Ishikawa (cell line): ENCODE measurements around the gene FCN3.

Experiments used
- CEBPB ChIP-seq: IDR thresholded peaks from 2 replicates; pipeline ENCODE4 v1.6.1; 2012
- CREB1 ChIP-seq: IDR thresholded peaks from 2 replicates; pipeline ENCODE4 v1.6.1; 2012; ENCODE audit warnings: low read depth
- EGR1 ChIP-seq: IDR thresholded peaks from 2 replicates; pipeline ENCODE4 v1.6.1; 2012
- EP300 ChIP-seq: IDR thresholded peaks from 2 replicates; pipeline ENCODE4 v1.6.1; 2012; ENCODE audit warnings: borderline replicate concordance
- FOXM1 ChIP-seq: IDR thresholded peaks from 2 replicates; pipeline ENCODE4 v1.6.1; 2012; ENCODE audit warnings: low read depth, borderline replicate concordance
- NFIC ChIP-seq: IDR thresholded peaks from 2 replicates; pipeline ENCODE4 v1.6.1; 2012
- RAD21 ChIP-seq: IDR thresholded peaks from 2 replicates; pipeline ENCODE4 v1.6.1; 2012; ENCODE audit warnings: low read depth
- TAF1 ChIP-seq: IDR thresholded peaks from 2 replicates; pipeline ENCODE4 v1.6.1; 2012; ENCODE audit warnings: low read depth, mild to moderate bottlenecking
- TCF12 ChIP-seq: IDR thresholded peaks from 2 replicates; pipeline ENCODE4 v1.6.1; 2012; ENCODE audit warnings: low read depth
- TEAD4 ChIP-seq: IDR thresholded peaks from 2 replicates; pipeline ENCODE4 v1.6.1; 2012
- YY1 ChIP-seq: IDR thresholded peaks from 2 replicates; pipeline ENCODE4 v1.6.1; 2012; ENCODE audit warnings: low read depth
- ZBTB7A ChIP-seq: IDR thresholded peaks from 2 replicates; pipeline ENCODE4 v1.6.1; 2012; ENCODE audit warnings: low read depth
- TF ChIP-seq, protein P1 (sequence below): IDR thresholded peaks from 2 replicates; pipeline ENCODE4 v1.6.1; 2012
- TF ChIP-seq, protein P2 (sequence below): IDR thresholded peaks from 2 replicates; pipeline ENCODE4 v1.6.1; 2012
- TF ChIP-seq, protein P3 (sequence below): IDR thresholded peaks from 2 replicates; pipeline ENCODE4 v1.6.1; 2012; ENCODE audit warnings: low read depth, mild to moderate bottlenecking

Gene FCN3

GRCh38 chr1:27374362-27375086 is at the start of gene FCN3:
Gene FCN3, minus strand, starts transcription at chr1:27374824. Its CDS starts 6 bp downstream, at chr1:27374818.
- TF ChIP-seq CREB1 = no peak
- TF ChIP-seq, protein P1, sequence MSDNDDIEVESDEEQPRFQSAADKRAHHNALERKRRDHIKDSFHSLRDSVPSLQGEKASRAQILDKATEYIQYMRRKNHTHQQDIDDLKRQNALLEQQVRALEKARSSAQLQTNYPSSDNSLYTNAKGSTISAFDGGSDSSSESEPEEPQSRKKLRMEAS = no peak
- no peak for TF ChIP-seq TCF12
- TF ChIP-seq, protein P2, sequence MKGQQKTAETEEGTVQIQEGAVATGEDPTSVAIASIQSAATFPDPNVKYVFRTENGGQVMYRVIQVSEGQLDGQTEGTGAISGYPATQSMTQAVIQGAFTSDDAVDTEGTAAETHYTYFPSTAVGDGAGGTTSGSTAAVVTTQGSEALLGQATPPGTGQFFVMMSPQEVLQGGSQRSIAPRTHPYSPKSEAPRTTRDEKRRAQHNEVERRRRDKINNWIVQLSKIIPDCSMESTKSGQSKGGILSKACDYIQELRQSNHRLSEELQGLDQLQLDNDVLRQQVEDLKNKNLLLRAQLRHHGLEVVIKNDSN = no peak
- no peak for TF ChIP-seq FOXM1
- TF ChIP-seq NFIC = no peak
- no peak for TF ChIP-seq TEAD4
- TF ChIP-seq EGR1 = no peak
- TF ChIP-seq YY1 = no peak
- no peak for TF ChIP-seq RAD21
- TF ChIP-seq CEBPB = no peak

DNA sequence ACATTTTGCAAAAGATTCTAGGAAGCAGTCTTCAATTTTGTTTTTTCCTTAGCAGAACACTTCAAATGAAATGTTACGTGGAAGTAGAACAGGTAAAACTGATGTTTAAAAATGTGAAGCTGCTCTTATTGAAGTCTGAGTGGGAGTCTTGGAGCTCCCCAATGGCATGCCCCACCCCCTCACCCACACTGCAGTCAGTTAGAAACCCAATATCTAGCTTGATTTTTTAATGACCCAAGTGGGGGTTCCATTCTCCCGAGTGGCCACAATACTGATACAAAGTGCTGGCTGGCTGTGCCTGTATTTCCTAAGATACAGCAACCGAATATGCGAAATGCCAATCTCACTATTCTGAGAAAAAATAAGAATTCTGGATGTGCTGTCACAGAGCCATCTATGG is 49.1 kb upstream of the FCN3 start:
- no peak for TF ChIP-seq CREB1
- TF ChIP-seq TAF1 = no peak
- no peak for TF ChIP-seq EGR1
- no peak for TF ChIP-seq TCF12
- no peak for TF ChIP-seq FOXM1
- TF ChIP-seq, protein P1 = no peak
- no peak for TF ChIP-seq CEBPB

DNA sequence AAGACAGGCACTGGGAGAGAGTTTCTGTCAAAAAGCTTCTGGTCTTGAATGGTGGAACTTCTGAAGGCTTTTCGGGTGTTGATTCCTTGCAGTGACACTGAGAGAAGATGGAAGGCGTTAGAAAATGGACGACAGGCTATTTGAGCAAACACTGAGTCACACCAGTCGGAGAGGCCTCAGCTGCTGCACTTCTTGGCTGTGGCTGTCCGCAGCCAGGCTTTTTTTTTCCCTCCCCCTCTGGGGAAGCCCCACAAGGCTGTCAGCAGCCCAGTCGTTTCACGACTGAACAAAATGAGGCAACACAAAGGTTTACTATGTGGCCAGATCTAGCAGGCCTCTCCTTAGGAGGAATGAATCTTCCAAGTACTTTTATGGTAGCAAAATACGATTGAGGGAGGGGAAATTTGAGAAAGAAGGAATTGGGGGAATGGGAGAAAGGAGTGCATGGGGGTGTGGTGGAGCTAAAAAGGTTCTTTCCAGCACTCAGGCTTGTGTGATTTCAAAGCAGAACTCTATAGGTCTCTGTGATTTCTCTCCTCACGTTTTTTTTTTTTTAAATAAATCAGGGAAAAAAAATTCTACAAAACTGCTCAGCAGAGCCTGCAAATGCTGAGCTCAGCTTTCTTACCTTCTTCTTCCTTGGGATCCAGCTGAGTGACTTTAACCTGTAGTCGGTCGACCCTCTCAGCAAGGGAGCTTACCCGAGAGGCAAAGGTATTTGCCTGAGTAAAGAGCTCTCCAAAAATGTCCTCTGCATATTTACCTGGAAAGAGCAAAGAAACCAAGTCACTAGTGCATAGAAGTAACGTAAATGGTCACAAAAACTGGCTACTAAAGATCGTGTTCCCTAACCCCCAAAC is 43.9 kb upstream of the FCN3 start:
- TF ChIP-seq RAD21 (no peak), TEAD4 (no peak), EP300 (no peak), ZBTB7A (no peak), TCF12 (no peak), NFIC (no peak), CREB1 (no peak), TAF1 (no peak), YY1 (no peak), CEBPB (no peak), FOXM1 (no peak), EGR1 (no peak)
- TF ChIP-seq, protein P3, sequence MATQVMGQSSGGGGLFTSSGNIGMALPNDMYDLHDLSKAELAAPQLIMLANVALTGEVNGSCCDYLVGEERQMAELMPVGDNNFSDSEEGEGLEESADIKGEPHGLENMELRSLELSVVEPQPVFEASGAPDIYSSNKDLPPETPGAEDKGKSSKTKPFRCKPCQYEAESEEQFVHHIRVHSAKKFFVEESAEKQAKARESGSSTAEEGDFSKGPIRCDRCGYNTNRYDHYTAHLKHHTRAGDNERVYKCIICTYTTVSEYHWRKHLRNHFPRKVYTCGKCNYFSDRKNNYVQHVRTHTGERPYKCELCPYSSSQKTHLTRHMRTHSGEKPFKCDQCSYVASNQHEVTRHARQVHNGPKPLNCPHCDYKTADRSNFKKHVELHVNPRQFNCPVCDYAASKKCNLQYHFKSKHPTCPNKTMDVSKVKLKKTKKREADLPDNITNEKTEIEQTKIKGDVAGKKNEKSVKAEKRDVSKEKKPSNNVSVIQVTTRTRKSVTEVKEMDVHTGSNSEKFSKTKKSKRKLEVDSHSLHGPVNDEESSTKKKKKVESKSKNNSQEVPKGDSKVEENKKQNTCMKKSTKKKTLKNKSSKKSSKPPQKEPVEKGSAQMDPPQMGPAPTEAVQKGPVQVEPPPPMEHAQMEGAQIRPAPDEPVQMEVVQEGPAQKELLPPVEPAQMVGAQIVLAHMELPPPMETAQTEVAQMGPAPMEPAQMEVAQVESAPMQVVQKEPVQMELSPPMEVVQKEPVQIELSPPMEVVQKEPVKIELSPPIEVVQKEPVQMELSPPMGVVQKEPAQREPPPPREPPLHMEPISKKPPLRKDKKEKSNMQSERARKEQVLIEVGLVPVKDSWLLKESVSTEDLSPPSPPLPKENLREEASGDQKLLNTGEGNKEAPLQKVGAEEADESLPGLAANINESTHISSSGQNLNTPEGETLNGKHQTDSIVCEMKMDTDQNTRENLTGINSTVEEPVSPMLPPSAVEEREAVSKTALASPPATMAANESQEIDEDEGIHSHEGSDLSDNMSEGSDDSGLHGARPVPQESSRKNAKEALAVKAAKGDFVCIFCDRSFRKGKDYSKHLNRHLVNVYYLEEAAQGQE = no peak
- TF ChIP-seq, protein P1 = no peak
- TF ChIP-seq, protein P2 = no peak

DNA sequence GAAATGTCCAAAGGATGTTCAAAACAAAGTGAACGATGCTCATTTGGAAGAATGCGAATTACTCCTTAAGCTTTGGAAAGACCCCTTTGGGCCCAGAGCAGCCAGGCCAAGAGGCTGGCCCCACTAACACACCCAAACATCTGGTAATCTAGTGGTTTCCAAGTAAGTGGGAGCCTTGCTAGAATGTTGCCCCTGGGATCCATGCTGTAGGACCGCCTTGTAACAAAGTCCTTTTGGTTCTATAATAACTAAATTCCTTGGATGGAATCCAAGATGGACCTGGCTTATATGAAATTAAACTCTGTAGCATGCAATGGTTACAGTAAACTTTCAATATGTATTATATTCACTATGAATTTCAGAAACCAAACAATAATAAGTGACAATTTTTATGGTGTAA is 43.1 kb upstream of the FCN3 start:
- no peak for TF ChIP-seq EP300
- TF ChIP-seq YY1 = no peak
- TF ChIP-seq CREB1 = no peak
- TF ChIP-seq ZBTB7A = no peak
- TF ChIP-seq, protein P2 = no peak
- no peak for TF ChIP-seq CEBPB
- TF ChIP-seq EGR1 = no peak
- TF ChIP-seq RAD21 = no peak
- no peak for TF ChIP-seq TAF1

DNA sequence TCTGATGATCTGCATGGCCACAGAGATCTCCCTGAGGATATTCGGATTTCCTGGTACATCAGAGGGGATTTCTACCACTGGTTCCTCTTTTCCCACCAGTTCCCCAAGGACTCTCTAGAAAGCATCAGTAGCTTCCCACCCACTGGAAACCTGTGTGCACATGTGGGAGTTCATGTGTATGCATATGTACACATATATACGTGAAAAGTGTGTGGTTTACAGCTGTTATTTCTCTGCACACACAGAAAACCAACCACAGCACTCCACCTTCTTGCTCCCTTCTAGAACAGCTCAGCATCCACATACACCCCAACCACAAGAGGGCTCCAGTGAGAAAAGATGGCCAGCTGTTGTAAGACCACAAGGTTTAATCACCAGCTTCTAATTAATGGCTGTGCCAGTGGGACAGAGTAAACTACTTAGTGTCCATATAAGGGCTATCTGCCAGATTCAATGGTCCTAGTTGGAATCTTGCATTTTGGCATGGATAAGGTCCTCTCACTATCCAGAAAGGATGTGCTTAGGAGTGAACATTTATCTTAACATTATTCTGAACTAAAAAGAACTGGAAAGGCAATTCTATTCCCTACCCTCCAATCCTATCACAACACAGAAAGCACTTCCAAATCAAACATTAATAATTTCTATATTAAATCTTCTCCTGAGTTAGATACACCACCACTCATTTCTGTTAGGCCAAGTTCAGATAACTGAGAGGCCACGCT is 41.9 kb upstream of the FCN3 start:
- TF ChIP-seq EGR1 (no peak), TCF12 (no peak), EP300 (no peak), YY1 (0 out of 2 replicates have a peak, but pooled peaks have one; percentile 38), CREB1 (no peak), CEBPB (no peak), NFIC (no peak), TAF1 (no peak), RAD21 (peak; percentile 68)
- TF ChIP-seq, protein P3 = no peak
